GM19438 (cell line): ENCODE data around the gene TRIM29.
"Not testable (repeated sequence)": the region's sequence is repeated elsewhere in the genome, so short reads cannot be mapped to it uniquely, and the experiment has no call there.

Experiments used
- ATAC-seq: cut with Tn5 transposase; IDR thresholded peaks from one replicate; pipeline ENCODE4 v1.9.1; 2021; ENCODE audit warnings: low read depth; ENCODE audit not compliant: unreplicated experiment

Gene TRIM29

DNA sequence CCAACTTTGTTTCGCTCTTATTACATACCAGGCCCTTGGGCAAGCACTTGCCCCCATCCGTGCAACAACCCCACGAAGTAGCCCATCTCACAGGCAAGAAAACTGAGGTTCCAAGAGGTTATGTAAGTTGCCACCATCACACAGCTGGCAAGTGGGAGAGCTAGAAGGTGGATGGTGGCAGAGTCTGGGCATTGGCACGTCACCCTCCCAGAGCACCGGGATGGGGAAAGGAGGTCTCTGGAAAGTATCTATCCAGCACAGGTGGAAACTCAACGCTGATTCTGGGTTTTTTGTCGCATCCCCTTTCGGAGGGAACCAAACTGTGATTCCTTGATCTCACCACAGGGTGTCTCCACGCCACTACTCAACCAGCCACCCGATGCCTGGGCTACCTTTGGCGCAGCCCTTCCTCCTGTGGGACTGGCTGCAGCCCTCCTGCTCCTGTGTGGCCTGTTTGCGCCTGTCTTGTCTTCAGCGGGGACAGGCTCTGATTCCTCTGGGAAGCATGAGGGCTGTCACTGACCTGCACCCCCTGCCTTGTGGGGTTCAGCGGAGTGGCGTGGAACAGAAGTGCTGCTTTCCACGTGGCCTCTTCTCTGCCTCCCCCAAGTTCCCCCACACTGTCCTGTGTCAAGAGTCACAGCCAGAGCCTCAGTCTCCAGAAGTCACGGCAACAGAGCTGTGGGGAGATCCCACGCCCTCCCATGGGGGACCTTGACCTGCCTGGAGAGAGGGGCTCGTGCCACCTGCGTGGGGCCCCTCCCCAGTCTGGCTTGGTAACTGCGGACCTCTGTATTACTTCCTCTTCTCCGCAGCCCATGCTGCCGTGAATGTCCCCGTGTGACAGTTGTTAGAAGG is 34.4 kb upstream of the TRIM29 start:
- no peak for ATAC-seq

DNA sequence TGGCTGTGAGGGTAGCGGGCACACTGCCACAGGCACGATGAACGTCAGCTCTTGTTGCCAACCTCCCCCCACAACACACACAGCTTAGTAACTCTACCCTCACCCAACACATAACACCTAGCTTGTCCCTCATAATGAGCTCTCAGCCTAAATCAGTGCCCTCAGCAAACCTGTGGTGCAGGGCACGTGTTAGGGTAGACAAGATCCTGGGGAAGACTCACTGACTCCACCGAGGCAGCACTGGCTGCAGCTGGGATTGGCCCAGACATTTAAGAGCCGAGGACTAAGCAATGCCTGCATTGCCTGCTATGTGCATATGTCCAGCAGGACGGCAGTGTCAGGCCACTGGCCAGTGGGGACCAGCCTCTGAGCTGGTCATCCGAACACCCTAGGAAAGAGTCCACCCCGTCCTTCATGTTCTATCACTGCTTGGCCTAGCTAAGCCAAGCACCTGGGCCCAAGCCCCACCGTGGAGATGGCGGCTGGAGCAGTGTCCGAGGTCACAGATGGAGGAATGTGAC is 32.9 kb upstream of the TRIM29 start:
- no peak for ATAC-seq

DNA sequence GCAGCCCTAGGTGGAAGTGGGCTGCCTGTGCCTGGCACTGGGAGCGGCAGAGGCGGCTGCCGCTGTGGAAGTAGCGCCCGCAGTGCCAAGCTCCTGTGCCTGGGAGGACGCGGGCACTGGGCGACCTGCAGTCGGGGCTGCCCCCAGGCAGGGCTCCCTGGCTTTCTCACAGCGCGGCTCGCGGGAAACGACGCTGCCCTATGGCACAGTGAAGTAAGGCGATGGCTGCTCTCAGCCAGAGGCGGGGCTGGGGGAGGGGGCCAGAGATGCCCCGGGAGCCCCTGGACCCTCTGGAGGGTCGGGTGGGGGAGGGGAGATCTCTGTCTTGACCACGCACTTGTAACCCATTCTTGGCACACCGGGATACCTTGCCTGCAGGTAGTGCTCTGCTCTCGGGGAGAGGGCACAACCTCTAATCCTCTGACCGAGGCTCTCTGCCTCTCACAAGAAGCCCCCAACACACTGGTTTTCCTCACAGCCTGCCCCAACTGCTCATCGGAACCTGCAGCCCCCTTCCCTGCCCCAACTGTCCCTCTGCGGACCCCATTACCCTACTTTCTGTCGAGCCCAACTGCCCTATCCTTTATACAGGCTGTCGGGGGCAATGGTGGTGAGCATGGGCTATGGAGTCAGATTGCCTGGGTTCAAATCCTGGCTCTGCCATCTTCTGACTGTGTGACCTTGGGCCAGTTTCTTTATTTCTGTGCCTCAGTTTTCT is 32.2 kb upstream of the TRIM29 start:
- ATAC-seq, result no peak

DNA sequence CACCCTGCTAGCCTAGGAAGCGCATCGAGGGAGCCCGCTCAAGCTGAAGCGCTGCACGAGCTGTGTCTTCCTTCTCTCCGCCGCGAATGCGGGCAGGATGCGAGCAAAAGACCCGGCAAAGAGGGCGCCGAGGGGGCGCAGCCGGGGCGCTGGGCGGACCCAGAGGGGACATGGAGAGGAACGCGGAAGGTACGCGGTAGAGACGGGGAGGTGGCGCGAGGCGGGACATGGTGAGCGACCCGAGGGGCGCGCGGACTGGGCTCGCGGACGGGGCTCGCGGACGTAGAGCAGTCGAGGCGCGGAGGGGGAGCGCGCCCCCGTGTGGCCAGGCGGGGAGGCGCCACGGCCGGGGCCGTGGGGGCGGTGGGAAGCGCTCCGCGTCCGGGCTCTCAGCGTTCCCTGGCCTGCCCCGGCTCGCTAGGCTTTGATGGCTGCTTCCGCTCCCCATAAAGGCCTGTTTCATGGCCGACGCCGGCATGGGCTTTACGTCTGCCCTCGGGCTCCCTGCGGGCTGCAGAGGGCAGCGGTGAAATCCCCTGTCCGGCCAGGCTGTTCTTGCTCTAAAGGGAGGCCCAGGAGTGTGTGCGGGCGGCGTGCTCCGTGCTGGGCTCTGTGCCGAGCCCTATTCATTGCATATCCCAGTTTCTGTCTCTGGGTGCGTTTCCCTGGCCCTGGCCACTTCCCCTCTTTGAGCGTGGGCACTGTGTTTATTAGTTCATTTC is 31.2 kb upstream of the TRIM29 start:
- ATAC-seq, result no peak

DNA sequence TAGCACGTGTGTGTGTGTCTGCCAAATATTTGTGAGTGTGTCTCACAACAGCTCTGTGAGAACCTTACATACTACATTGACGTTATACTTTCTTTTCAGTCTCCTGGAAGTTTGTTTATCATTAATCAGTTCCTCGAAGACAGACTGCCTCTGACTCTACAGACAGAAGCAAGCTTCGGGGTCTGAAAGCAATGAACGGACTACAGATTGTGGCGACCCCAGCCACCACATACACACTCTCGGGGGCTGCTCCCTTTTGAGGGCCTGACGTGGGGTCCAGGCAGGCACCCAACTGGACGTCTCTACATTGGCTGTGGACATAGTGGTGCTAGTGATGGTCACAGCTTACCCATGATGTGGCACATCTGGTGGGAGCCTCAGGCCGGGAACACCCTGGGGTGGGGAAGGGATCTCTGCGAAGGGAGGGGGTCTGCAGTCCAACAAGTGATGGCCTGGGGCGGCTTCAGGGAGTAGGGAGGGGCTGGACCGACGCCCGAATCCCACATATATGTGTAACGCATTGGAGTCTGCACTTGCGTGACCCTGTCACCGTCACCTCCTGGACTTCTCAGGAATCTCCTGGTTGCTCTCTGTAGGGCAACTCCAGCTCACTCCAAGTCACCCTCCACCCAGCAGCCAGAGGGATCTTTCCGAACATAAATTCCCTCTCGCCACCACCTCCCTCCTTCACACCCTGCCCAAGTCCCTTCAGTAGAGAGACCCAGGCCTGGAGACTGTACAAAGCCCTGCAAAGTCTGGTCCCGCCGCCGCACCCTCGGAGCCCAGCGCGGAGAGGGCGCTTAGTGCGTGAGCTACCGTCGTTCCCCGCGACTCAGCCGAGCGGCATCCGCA is 30.4 kb upstream of the TRIM29 start:
- ATAC-seq, result no peak

DNA sequence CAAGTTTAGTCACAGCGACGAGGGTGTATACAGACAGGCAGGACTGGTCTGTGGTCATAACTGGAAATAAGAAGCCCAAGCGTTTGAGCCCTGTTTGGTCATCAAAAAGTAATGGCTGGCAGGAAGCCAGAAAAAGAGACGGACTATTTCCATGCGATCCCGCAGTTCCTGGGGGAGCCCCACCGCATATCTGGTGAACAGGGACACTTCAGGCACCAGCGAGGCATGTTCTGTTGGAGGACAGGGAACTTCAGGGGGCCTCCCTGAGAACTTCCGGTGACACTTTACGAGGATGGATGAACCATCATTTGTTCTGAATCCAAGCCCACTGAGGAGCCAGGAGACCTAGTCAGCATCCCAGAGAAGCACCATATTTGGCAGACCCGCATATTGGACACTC is 29.7 kb upstream of the TRIM29 start:
- ATAC-seq, result no peak

DNA sequence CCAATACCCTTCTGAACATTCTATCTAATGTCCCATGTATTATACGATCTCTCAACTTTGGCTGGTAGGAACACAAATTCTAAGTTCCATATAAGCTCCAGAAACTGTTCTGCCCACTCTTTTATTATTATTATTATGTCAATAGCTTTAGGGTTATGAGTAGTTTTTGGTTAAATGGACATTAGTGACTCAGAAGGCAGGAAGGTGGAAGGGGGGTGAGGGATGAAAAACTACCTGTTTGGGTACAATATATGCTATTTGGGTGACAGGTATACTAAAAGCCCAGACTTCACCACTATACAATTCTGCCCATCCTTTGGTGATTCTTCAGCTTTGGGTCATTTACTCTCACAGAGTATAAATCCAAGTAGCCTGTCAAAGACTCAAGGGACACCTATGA is 22.5 kb upstream of the TRIM29 start:
- no peak for ATAC-seq

DNA sequence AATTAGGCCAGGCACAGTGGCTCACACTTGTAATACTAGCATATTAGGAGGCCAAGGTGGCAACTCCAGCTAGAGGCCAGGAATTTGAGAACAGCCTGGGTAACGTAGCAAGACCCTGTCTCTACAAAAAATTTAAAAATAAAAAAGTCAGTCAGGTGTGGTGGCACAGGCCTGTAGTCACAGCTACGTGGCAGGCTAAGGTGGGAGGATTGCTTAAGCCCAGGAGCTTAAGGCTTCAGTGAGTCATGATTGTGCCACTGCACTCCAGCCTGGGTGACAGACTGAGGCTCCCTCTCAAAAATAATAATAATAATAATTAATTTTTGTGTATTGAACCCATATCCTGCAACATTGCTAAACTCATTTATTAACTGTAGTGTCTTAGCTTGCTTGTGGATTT is 15.3 kb upstream of the TRIM29 start:
- no peak for ATAC-seq

DNA sequence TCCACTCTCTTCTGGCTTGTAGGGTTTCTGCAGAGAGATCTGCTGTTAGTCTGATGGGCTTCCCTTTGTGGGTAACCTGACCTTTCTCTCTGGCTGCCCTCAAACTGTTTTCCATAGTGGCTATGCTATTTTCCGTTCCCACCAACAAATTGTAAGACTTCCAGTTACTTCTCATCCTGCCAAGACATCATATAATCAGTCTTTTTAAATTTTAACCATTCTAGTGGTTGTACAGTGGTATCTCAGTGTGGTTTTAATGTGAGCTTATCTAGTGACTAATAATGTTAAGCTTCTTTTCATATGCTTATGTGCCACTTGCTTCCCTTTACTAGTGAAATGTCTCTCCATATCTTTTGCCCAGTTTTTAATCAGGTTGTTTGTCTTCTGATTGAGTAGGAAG is 13.6 kb upstream of the TRIM29 start:
- no peak for ATAC-seq

DNA sequence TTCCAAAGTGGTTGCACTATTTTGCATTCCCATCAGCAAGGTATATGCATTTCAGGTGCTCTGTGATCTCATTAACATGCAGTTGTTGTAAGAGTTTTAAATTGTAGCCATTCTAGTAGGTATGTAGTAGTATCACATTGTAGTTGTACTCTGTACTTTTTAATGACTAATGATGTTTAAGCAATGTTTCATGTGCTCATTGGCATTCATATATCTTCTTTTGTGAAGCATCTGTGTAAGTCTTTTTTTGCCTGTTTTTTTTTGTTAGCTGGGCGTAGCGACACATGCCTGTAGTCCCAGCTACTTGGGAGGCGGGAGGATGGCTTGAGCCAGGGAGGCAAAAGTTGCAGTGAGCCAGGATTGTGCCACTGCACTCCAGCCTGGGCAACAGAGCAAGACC is 11.3 kb upstream of the TRIM29 start:
- ATAC-seq, result no peak

DNA sequence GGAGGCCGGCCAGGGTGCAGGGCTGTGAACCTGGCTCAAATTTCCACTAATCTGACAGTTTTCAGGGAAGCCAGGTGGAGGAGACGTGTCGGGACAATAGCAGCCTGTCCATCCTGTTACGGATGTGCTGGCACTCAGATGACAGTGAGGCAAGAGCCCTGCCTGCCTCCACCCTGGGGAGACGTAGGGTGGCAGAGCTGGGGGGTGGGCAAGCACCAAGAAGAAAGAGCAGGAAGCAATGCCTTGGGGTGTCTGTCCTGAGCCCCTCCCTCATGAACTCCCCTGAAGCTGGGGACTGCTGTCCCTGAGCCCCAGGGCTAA is 10.0 kb upstream of the TRIM29 start:
- no peak for ATAC-seq

DNA sequence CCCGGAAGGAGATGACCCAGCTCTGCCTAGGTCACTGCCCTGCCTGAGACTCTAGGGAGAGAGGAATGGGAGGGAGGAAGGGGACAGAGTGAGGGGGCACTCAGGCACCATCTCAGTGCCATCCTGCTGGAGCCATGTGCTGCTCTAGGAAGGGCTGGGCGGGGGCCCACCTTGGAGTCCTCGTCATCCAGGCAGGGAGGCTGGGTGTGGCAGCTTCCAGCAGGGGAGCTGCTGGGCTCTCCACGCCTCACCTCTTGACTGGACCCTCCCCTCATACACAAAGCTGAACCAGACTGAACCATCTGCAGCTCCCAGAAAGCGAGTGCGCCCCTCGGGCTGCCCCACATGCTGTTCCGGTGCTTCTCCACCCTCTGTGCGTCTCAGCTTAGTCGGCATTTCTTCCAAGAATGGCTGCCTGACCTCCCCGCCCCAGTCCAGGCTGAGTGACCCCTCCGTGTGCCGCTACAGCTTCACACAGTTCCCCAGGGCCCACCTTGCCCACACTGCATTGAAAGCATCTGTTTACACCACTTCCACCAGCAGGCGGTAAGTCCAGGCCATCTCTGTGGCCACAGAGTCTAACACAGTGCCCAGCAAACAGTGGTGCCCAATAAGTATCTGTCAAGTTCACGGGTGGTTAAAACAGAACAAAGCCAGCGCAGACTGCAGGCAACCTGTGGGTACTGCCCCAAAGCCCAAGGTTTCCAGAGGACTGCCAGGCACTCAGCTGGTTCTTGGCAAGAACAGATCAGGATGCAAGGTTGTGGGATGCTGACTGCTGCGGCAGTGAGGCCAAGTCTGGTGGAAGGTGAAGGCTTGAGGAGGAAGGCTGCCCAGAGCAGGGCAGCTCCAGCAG is 9.4 kb upstream of the TRIM29 start:
- ATAC-seq, result no peak

DNA sequence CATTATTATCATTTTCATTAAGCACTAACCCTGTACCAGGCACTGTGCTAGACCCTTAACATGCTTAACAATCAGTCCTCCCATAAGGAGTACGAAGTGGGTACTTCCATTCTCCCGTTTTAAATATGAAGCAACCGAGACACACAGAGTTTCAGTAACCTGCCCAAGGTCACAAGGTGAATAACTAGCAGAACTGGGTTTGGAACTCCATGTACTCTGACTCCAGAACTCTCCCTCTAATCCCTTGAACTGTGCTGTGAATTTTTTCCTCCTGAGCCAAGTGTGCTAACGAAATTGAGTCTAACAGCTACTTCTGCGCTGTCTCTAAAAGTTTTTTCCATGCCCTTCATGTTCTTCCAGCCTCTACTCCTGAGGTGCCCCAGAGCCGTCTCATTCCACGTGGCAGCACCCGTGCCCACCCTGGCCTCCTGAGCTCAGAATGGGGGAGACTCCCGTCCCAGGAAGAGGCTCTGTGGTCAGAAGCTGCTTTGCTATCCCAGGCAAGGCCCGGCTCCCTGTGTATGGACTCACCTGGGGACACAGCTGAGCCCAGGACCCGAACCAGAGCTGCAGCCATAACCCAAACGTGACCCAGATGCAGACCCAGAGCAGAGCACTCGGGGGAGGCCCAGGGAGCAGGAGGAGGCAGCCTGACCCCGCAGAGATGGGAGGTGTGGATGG is 8.6 kb upstream of the TRIM29 start:
- no peak for ATAC-seq

DNA sequence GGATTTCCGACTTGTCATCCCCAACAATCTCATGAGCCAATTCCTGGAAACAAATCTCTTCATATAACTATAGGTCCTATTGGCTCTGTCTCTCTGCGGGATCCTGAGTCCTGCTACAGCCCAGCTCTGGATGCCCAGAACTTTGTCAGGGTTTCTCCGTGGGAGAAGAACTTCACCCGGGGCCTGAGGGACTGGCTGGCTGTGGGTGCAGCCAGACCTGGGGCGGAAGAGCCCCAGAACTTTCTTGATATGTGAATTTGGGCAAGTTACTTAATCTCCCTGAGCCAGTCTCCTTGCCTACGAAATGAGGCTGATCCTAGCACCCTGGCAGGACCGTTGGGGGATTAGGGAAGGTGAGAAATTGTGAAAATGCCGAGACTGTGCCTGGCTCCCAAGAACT is 6.6 kb upstream of the TRIM29 start:
- no peak for ATAC-seq

DNA sequence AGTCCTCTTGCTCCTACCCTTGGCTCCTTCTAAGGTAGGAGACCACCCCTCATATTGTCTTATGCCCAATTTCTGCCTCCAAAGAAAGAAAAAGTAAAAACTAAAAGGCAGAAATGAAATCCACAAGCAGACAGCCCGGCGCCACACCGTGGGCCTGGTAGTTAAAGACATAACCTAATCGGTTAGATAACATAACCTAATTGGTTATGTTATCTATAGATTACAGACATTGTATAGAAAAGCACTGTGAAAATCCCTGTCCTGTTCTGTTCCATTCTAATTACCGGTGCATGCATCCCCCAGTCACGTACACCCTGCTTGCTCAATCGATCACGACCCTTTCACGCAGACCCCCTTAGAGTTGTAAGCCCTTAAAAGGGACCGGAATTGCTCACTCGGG is 5.6 kb upstream of the TRIM29 start:
- ATAC-seq, result not testable (repeated sequence)

DNA sequence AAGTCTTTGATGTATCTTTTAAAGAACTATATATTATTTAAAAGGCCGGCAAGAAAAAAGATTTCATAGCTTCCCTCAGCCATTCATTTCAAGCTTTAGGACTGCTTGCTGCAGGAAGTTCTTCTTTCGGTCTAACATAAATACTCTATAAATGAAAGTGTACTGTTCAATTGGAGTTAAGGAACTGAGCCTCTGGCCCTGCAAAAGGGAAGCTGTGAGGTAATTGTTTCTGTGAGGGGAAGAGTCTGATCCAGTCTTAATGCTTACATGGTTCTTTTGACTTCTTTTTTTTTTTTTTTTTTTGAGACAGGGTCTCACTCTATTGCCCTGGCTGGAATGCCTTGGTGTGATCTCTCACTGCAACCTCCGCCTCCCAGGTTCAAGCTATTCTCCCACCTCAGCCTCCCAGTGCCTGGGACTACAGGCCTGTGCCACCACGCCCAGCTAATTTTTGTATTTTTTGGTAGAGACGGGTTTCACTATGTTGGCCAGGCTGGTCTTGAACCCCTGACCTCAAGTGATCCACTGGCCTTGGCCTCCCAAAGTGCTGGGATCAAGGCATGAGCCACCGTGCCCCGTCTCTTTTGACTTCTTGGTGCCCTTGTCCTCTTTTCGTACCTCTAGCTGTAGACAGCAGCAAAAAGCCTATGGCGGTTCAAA is 4.7 kb upstream of the TRIM29 start:
- ATAC-seq, result no peak

DNA sequence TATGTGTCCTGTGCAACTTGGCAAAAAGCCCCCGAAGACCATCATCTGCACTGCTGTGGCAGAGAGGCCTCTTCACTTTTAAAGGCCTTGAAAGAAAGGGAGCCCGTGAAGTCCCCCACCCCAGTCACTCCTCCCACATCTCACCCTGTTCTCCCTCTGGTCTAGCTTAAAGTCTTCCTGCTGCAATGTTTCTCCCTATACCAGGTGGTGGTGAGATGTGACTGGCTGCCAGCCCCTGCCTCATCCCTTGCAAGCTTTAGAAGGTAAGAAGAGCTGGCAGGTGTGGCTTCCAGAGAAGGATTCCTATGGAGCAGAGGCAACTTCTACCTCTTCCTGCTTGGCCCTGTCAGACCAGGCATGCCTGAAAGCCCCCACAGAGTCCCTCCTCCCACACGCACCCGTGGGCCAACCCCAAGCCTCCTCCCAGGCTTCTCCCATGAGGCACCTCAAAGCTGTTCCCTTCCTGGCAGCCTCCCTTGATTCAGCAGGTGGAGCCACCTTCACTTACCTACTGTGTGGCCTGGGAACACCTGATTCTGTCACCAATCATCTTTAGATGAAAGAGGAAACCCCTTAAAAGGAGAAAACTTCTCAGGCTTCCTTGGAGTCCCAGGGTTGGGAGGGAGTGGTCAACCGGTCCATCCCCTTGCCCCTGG is 4.0 kb upstream of the TRIM29 start:
- no peak for ATAC-seq
